HG03378 (cell line): Measurements from ENCODE around the gene PIEZO2.
"Not testable (repeated sequence)": the region's sequence is repeated elsewhere in the genome, so short reads cannot be mapped to it uniquely, and the experiment has no call there.

ENCODE experiments used
- ATAC-seq: cut with Tn5 transposase; IDR thresholded peaks from one replicate; pipeline ENCODE4 v1.9.1; 2021; ENCODE audit warnings: mild to moderate bottlenecking, moderate library complexity; ENCODE audit not compliant: unreplicated experiment

The PIEZO2 gene

DNA sequence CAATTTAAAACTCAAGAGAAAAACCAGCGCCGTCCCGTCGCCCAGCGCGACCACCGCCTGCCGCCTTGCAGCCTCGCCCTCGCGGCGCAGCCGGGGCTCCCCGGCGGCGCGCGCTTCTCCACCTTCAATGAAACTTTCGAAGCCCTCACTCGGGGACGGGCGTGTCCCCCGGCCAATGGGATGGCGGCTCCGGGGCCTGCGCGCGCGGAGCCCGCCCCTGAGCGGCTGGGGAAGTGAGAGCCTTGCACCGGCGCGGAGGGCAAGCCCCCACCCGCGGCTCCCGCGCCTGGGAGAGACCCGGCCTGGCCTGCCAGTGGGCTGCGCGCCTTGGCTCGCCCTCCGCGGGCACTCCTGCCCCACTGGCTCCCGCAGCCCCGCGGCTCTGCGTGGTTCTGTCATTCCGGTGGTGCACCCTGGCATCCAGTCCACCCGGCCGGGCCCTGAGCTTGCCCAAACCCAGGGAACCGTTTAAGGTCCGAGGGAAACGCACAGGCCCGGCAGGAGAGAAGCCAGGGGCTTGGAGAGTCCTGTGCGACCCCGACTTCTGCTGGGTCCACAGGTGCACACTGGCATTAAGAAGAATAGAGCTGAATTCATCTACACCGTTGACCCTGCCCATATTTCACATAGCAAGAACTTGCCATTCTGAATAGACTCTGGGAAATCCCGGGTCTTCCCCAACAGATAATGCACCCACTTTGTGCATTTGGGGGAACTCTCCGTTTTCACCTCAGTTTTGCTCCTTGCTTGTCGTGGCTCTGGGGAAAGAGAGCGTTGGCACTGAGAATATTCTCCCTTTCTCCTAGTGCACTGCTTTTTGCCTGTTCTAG, at the start of gene PIEZO2:
Gene PIEZO2, minus strand, starts transcription at position 129 of the 830 bp plus-strand sequence. CDS start 981 bp downstream, outside the sequence.
- no peak for ATAC-seq

- ATAC-seq = no peak
Observed at GRCh38 chr18:11183637-11184036, 34.3 kb upstream of the PIEZO2 start.

GRCh38 chr18:11181629-11182028, 32.3 kb upstream of the PIEZO2 start:
- not testable (repeated sequence) for ATAC-seq

- ATAC-seq = no peak
Observed at GRCh38 chr18:11179959-11180519, 30.7 kb upstream of the PIEZO2 start.

DNA sequence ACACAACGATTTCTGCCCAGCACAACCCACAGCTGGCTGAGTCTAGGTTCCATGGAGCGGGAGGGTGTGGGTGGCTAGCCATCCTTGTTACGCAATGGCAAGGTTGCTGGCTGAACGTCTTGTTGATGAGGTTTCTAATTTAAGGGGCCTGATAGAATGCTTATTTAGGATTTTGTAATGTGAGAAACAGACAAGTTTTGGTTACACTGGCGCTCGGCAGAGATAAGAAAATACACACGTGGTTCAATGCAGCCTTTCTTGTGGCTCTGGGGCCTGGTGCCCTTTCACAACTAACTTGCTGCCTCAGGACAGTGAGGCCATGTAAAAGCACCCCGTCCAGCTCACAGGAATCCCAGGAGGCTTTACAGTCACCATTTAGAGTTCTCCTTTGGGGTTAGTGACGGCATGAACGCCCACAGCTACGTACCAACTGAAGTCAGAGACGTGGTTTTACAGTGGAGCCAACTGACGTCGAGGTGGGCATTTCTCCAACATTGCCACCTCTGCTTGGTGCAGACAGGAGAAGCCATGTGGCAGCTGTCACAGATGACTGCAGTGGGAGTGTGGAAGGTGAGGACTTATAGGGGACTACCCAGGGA, 29.7 kb upstream of the PIEZO2 start:
- ATAC-seq = no peak

GRCh38 chr18:11177382-11177781, 28.0 kb upstream of the PIEZO2 start:
- ATAC-seq = no peak

DNA sequence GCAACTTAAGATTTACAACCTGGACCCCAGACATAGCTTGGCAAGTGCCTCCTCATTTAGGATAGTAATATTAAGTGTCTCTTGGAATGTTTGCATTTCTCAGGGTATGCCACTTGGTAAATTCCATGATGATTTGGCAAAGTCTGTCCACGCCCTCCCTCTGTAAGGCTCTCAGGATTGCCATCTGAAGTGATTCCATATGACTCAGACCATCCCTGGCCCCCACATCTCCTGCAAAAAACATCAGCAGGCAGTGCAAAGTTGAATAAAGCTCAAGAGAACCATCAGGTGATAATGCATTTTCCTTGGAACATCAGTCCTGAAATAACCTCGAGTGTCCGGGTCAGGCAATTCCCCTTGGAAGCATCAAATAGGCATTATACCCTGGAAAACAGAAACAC, 27.1 kb upstream of the PIEZO2 start:
- no peak for ATAC-seq

GRCh38 chr18:11175266-11175979, 26.1 kb upstream of the PIEZO2 start:
- no peak for ATAC-seq

DNA sequence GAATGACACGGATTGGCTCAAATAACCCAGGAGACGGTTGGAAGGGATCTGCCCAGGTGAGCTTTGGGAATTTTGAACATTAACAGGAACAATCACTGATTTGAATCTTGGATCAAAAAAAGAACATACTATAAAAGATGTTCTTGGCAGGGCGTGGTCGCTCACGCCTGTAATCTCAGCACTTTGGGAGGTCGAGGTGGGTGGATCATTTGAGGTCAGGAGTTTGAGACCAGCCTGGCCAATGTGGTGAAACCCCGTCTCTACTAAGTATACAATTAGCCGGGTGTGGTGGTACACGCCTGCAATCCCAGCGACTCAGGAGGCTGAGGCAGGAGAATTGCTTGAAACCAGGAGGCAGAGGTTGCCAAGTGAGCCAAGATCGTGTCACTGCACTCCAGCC, 24.8 kb upstream of the PIEZO2 start:
- ATAC-seq = not testable (repeated sequence)

GRCh38 chr18:11167778-11168177, 18.4 kb upstream of the PIEZO2 start:
- no peak for ATAC-seq

DNA sequence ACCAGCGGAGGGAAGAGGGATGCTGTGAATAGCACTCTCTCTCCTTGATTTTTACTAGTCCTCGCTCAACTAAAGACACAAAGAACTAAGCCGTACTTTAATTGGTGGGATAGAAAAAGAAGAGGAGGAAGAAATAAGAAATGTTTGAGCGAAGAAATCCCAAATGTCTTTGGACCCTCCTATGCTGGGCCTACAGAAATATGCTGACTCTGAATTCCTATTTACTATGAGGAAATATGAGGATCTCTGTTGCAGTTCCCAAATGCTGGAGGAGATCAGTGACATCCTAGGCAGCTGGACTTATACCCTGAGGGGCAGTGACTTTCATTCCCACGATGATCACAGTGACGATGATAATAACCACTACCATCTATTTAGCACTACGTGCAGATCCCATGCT, 16.6 kb upstream of the PIEZO2 start:
- ATAC-seq = no peak

GRCh38 chr18:11165138-11165537, 15.8 kb upstream of the PIEZO2 start:
- ATAC-seq = no peak

GRCh38 chr18:11163665-11164064, 14.3 kb upstream of the PIEZO2 start:
- ATAC-seq = no peak

GRCh38 chr18:11162889-11163288, 13.5 kb upstream of the PIEZO2 start:
- ATAC-seq = no peak

DNA sequence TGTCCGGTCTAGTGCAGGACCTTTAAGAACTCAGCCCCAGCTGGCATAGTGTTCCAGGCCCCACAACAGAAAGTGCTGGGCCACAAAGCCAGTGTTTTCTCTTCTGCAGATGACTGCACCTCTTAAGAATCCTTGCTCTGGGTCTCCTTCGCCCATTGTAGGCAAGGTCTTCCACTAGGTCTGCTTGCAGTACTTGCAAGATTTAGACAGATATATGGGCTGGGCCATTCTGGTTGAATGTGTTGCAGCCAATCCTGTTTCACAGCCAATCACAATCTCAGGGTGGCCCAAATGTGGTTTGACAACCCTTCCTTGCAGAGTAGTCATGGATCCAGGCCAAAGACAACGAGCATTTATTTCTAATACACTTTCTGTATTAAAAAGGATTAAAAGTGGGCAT, 13.1 kb upstream of the PIEZO2 start:
- no peak for ATAC-seq

GRCh38 chr18:11160313-11160712, 10.9 kb upstream of the PIEZO2 start:
- ATAC-seq = no peak

GRCh38 chr18:11159844-11160243, 10.5 kb upstream of the PIEZO2 start:
- ATAC-seq = no peak

GRCh38 chr18:11156978-11157377, 7.6 kb upstream of the PIEZO2 start:
- ATAC-seq = no peak

DNA sequence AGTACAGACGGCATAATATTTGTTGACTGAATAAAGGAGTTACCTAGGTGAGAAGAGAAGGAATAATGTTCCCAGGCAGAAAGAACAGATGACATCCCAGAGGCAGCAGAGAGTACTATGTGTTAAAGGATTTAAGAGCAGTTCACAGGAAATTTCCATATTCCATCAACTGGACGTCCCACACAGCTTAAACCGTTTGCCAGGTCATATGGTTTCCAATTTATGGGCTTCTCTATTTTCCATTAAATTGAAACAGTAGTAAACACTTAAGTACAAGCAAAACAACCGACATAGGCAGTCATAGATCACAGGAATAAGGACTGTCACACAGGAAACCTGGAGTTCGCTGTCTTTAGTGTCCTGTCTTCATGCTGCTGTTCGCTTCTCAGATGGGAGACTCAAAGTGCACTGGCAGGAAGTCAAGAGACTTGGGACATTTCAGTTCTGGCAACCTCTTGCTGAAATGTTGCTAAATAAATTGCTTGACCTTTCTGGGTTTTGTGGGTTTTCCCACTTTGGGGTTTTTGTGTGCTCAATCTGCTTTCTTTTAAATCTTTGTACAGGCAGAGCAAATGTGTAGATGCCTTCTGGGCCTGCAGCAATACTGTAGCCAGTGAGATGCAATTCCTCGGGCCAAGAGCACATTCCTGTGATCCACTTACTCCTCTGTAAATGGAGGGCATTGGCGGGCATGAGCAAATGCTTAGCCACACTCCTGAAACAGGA, 5.8 kb upstream of the PIEZO2 start:
- no peak for ATAC-seq

- no peak for ATAC-seq
Observed at GRCh38 chr18:11154368-11154989, 5.1 kb upstream of the PIEZO2 start.
